H1 (cell line): Measurements from ENCODE around the gene ZNF277. TPM values are rescaled to one million over a fixed set of nuclear protein-coding genes. Genes with fewer than 3 reads are reported as not detected.

Source experiments
- CTCF ChIA-PET: fragments of 300-600 bp; sonication (Branson Sonifier 250); formaldehyde crosslinking; loops from one replicate; lab custom pipeline; 2021; ENCODE audit not compliant: partially characterized antibody; lab: Charles Lee
- POLR2A ChIA-PET: fragments of 300-600 bp; sonication (Branson Sonifier 250); formaldehyde crosslinking; loops from one replicate; lab custom pipeline; 2021; ENCODE audit warnings: inconsistent platforms; ENCODE audit not compliant: partially characterized antibody; lab: Charles Lee
- DNase-seq, 2 experiments: peaks; one replicate each; pipeline versions ENCODE4 v3.0.0 to v3.0.0-alpha.2; 2010 to 2022; ENCODE audit warnings: low spot score in 2 of 2, low read depth in 1 of 2, mixed read lengths in 1 of 2
- FAIRE-seq: peaks from 2 replicates; lab custom pipeline; 2011; peaks lifted over from hg19 to GRCh38; lab: Jason Lieb, UNC
- H2AFZ ChIP-seq: 2 replicates; pipeline ENCODE4 v1.8.1; 2012; ENCODE audit warnings: low read length, inconsistent platforms
- H2AK5ac ChIP-seq: 2 replicates; pipeline ENCODE4 v1.6.1; 2013; ENCODE audit warnings: low read depth, low read length
- H2BK120ac ChIP-seq: replicated peaks from 2 replicates; pipeline ENCODE3; 2013; ENCODE audit warnings: low read depth, low read length, inconsistent platforms
- H2BK12ac ChIP-seq: 2 replicates; pipeline ENCODE4 v1.6.1; 2013; ENCODE audit warnings: low read depth, low read length
- H2BK15ac ChIP-seq: 2 replicates; pipeline ENCODE4 v1.6.1; 2013; ENCODE audit warnings: low read length
- H2BK20ac ChIP-seq: 2 replicates; pipeline ENCODE4 v1.6.1; 2013; ENCODE audit warnings: low read length
- H2BK5ac ChIP-seq: 2 replicates; pipeline ENCODE4 v1.6.1; 2013; ENCODE audit warnings: low read depth, low read length
- H3K14ac ChIP-seq: 2 replicates; pipeline ENCODE4 v1.6.1; 2013; ENCODE audit warnings: inconsistent platforms; ENCODE audit not compliant: insufficient read length
- H3K18ac ChIP-seq: 2 replicates; pipeline ENCODE4 v1.6.1; 2013; ENCODE audit warnings: low read length; ENCODE audit errors: extremely low read depth
- H3K23ac ChIP-seq: 2 replicates; pipeline ENCODE4 v1.6.1; 2013; ENCODE audit warnings: inconsistent platforms; ENCODE audit not compliant: insufficient read length
- H3K23me2 ChIP-seq: 2 replicates; pipeline ENCODE4 v1.6.1; 2013; ENCODE audit warnings: low read depth, low read length
- H3K27ac ChIP-seq: 2 replicates; pipeline ENCODE4 v1.6.1; 2011; ENCODE audit warnings: low read depth, low read length, inconsistent platforms
- H3K27me3 ChIP-seq, 4 experiments: replicated peaks in 1 of 4; 1 replicate in 1 of 4; 2 replicates in 3 of 4; pipeline versions ENCODE4 v1.6.1 to v1.8.1; 2011 to 2013; ENCODE audit warnings: low read length in 3 of 4, mild to moderate bottlenecking in 3 of 4, inconsistent platforms in 2 of 4, mixed read lengths in 2 of 4, moderate library complexity in 1 of 4; ENCODE audit not compliant: control insufficient read depth in 3 of 4, insufficient read depth in 3 of 4; ENCODE audit errors: extremely low read depth in 1 of 4
- H3K36me3 ChIP-seq, 4 experiments: 2 replicates each; pipeline versions ENCODE4 v1.6.1 to v1.8.1; 2011 to 2013; ENCODE audit warnings: mild to moderate bottlenecking in 4 of 4, low read length in 3 of 4, moderate library complexity in 2 of 4, control low read depth in 1 of 4, inconsistent platforms in 1 of 4; ENCODE audit not compliant: insufficient read depth in 4 of 4, control insufficient read depth in 2 of 4
- H3K4ac ChIP-seq: replicated peaks from 2 replicates; pipeline ENCODE3; 2013; ENCODE audit warnings: low read length, low read depth, mixed read lengths, inconsistent platforms; ENCODE audit not compliant: insufficient read length
- H3K4me1 ChIP-seq, 4 experiments: replicated peaks in 1 of 4; 1 replicate in 1 of 4; 2 replicates in 3 of 4; pipeline versions ENCODE4 v1.6.1 to v1.8.1; 2011 to 2013; ENCODE audit warnings: low read length in 3 of 4, inconsistent platforms in 2 of 4, mixed read lengths in 1 of 4; ENCODE audit not compliant: insufficient read depth in 4 of 4, control insufficient read depth in 3 of 4
- H3K4me2 ChIP-seq, 2 experiments: 2 replicates each; pipeline versions ENCODE4 v1.6.1 to v1.8.1; 2011 to 2013; ENCODE audit warnings: low read depth in 2 of 2, low read length in 2 of 2, control low read depth in 1 of 2, inconsistent platforms in 1 of 2, mild to moderate bottlenecking in 1 of 2; ENCODE audit not compliant: insufficient read depth in 1 of 2
- H3K4me3 ChIP-seq, 4 experiments: fragments of 200-600, 300-600 bp in 1 of 4; sonication (generic), shearing (Covaris generic), sonication (Bioruptor Twin) in 1 of 4; 2 replicates each; pipeline versions ENCODE4 v1.5.1 to v1.8.1; 2011 to 2016; ENCODE audit warnings: low read length in 4 of 4, low read depth in 3 of 4, control low read depth in 2 of 4, inconsistent platforms in 2 of 4, mild to moderate bottlenecking in 2 of 4, mixed read lengths in 1 of 4, moderate library complexity in 1 of 4; ENCODE audit not compliant: insufficient read depth in 2 of 4; ENCODE audit errors: extremely low read depth in 1 of 4
- H3K56ac ChIP-seq: replicated peaks from 2 replicates; pipeline ENCODE3; 2013; ENCODE audit warnings: low read depth, mild to moderate bottlenecking, mixed read lengths, low read length, inconsistent platforms; ENCODE audit not compliant: insufficient read length
- H3K79me1 ChIP-seq: 2 replicates; pipeline ENCODE4 v1.6.1; 2013; ENCODE audit warnings: low read depth, low read length, control low read depth
- H3K79me2 ChIP-seq, 2 experiments: 2 replicates each; pipeline versions ENCODE4 v1.6.1 to v1.8.1; 2012 to 2013; ENCODE audit warnings: low read length in 2 of 2, mild to moderate bottlenecking in 2 of 2, inconsistent platforms in 1 of 2; ENCODE audit not compliant: insufficient read depth in 2 of 2, control insufficient read depth in 1 of 2
- H3K9ac ChIP-seq, 4 experiments: replicated peaks in 1 of 4; 1 replicate in 1 of 4; 2 replicates in 3 of 4; pipeline versions ENCODE4 v1.6.1 to v1.8.1; 2011 to 2013; ENCODE audit warnings: low read depth in 3 of 4, low read length in 3 of 4, control low read depth in 2 of 4, mild to moderate bottlenecking in 2 of 4, moderate library complexity in 2 of 4, inconsistent platforms in 1 of 4; ENCODE audit errors: extremely low read depth in 1 of 4
- H3K9me3 ChIP-seq, 2 experiments: 2 replicates each; pipeline versions ENCODE4 v1.6.1 to v1.8.1; 2012 to 2013; ENCODE audit warnings: mild to moderate bottlenecking in 2 of 2, moderate library complexity in 2 of 2, control low read depth in 1 of 2, inconsistent platforms in 1 of 2, low read depth in 1 of 2, low read length in 1 of 2, mixed read lengths in 1 of 2; ENCODE audit not compliant: insufficient read depth in 2 of 2
- H4K20me1 ChIP-seq, 2 experiments: replicated peaks in 1 of 2; 2 replicates each; pipeline versions ENCODE3 to v1.8.1; 2011 to 2013; ENCODE audit warnings: inconsistent platforms in 2 of 2, low read length in 2 of 2, mild to moderate bottlenecking in 1 of 2; ENCODE audit not compliant: insufficient read depth in 2 of 2, control insufficient read depth in 1 of 2
- H4K5ac ChIP-seq: 2 replicates; pipeline ENCODE4 v1.6.1; 2013; ENCODE audit warnings: low read length, low read depth, mixed read lengths, inconsistent platforms; ENCODE audit not compliant: insufficient read length
- H4K8ac ChIP-seq: 2 replicates; pipeline ENCODE4 v1.8.0; 2013; ENCODE audit warnings: mild to moderate bottlenecking, moderate library complexity, low read length, inconsistent platforms; ENCODE audit not compliant: insufficient read depth; ENCODE audit errors: extremely low read depth
- H4K91ac ChIP-seq: replicated peaks from 2 replicates; pipeline ENCODE3; 2013; ENCODE audit warnings: low read length, mixed read lengths, inconsistent platforms; ENCODE audit not compliant: insufficient read length
- CHD1 ChIP-seq: IDR thresholded peaks from 2 replicates; pipeline ENCODE4 v1.6.1; 2012; ENCODE audit warnings: low read depth, low read length, improper control_type of control experiment
- EGR1 ChIP-seq: IDR thresholded peaks from 2 replicates; pipeline ENCODE4 v1.6.1; 2011; ENCODE audit warnings: low read depth, low read length, borderline replicate concordance
- EZH2 ChIP-seq: fragments of 200-600 bp; sonication (generic); IDR thresholded peaks from 2 replicates; pipeline ENCODE4 v1.7.1; 2012; ENCODE audit warnings: low read depth, mild to moderate bottlenecking, moderate library complexity, low read length, inconsistent platforms; ENCODE audit not compliant: severe bottlenecking
- FOSL1 ChIP-seq: IDR thresholded peaks from 2 replicates; pipeline ENCODE4 v1.6.1; 2011; ENCODE audit warnings: mild to moderate bottlenecking, low read depth, low read length, moderate library complexity; ENCODE audit not compliant: insufficient read depth
- GABPA ChIP-seq: IDR thresholded peaks from 2 replicates; pipeline ENCODE4 v1.6.1; 2011; ENCODE audit warnings: mild to moderate bottlenecking, low read length, moderate library complexity, borderline replicate concordance; ENCODE audit not compliant: insufficient read depth
- KDM4A ChIP-seq: IDR thresholded peaks from one replicate; pipeline ENCODE4 v1.7.1; 2012; ENCODE audit warnings: low read depth, mild to moderate bottlenecking, moderate library complexity, low read length, inconsistent platforms; ENCODE audit not compliant: severe bottlenecking
- NRF1 ChIP-seq: IDR thresholded peaks from 2 replicates; pipeline ENCODE4 v1.6.1; 2011; ENCODE audit warnings: mild to moderate bottlenecking, low read depth, low read length, improper control_type of control experiment
- RNF2 ChIP-seq: fragments of 200-900, 300-1000 bp; sonication (generic); IDR thresholded peaks from 2 replicates; pipeline ENCODE4 v1.7.1; 2016; ENCODE audit warnings: borderline replicate concordance, low read depth, mild to moderate bottlenecking, antibody characterized with exemption, low read length; ENCODE audit not compliant: poor library complexity, severe bottlenecking; ENCODE audit errors: missing control alignments
- RXRA ChIP-seq: IDR thresholded peaks from 2 replicates; pipeline ENCODE4 v1.6.1; 2011; ENCODE audit warnings: low read depth, mild to moderate bottlenecking, low read length, moderate library complexity; ENCODE audit not compliant: insufficient read depth
- SIRT6 ChIP-seq: IDR thresholded peaks from one replicate; pipeline ENCODE4 v1.7.1; 2012; ENCODE audit warnings: low read length, inconsistent platforms
- SP4 ChIP-seq: IDR thresholded peaks from 2 replicates; pipeline ENCODE4 v1.6.1; 2012; ENCODE audit warnings: low read length, inconsistent platforms
- TAF1 ChIP-seq: IDR thresholded peaks from 2 replicates; pipeline ENCODE4 v1.6.1; 2011; ENCODE audit warnings: mild to moderate bottlenecking, low read depth, low read length
- TCF12 ChIP-seq: IDR thresholded peaks from 2 replicates; pipeline ENCODE4 v1.6.1; 2011; ENCODE audit warnings: low read depth, mild to moderate bottlenecking, low read length
- YY1 ChIP-seq: IDR thresholded peaks from 2 replicates; pipeline ENCODE4 v1.6.1; 2011; ENCODE audit warnings: low read depth, mild to moderate bottlenecking, low read length
- WGBS, 2 experiments: shearing (Covaris generic) in 1 of 2; methylation state at CpG; one replicate each; pipeline versions ENCODE4 v1.1.6 to v1.1.7; 2013 to 2015; ENCODE audit warnings: low lambda C conversion rate in 2 of 2, mixed read lengths in 2 of 2, inconsistent platforms in 1 of 2, low coverage in 1 of 2, missing lambda C conversion rate in 1 of 2; ENCODE audit not compliant: insufficient replicate concordance in 2 of 2, insufficient coverage in 1 of 2, insufficient read length in 1 of 2; ENCODE audit errors: extremely low coverage in 1 of 2, missing lambda C conversion rate in 1 of 2; 5-methylcytosine and 5-hydroxymethylcytosine counted together
- polyA plus RNA-seq, 7 experiments: library from polyadenylated mRNA; depleted of rRNA in 3 of 7; stranded (reverse) in 5 of 7; unstranded in 2 of 7; fragments of >200 nt in 5 of 7; fragments of 200-250 nt in 2 of 7; gene quantifications; 1 replicate in 5 of 7; 2 replicates in 1 of 7; 4 replicates in 1 of 7; pipeline versions ENCODE4 v1.2.1 to v1.2.3, GENCODE V29; 2011 to 2013; ENCODE audit warnings: missing spikeins in 2 of 7, mixed read lengths in 2 of 7
- total RNA-seq: library from RNA; stranded (reverse); fragmentation: NEBNext Ultra II Directional; extraction: Animal tissue kit (Norgen Biotek cat#: 25700); gene quantifications from 2 replicates; pipeline ENCODE4 v1.2.1, GENCODE V29; 2021

ZNF277 gene
- total and polyA plus RNA-seq, 2 of the 8 experiments (the other 6 are each of a cell fraction or from before 2014, with no cell fraction given), result 5.1 to 21.7 TPM

GRCh38 chr7:112370436-112370835 lies 163.9 kb downstream of the ZNF277 start:
- Histone ChIP-seq H2BK5ac (no peak overlapping the region), H4K20me1 (peaks cover 0 to 2% of the 10 kb centered on the region in 2 experiments), H3K23ac (no peak overlapping the region), H2BK12ac (no peak overlapping the region), H3K79me2 (no peaks in the 10 kb centered on the region), H3K79me1 (no peaks in the 10 kb centered on the region), H3K4ac (no peak overlapping the region), H3K9me3 (no peaks in the 10 kb centered on the region), H3K23me2 (no peaks in the 10 kb centered on the region; the same call in 1 of the 2 replicates), H3K18ac (no peak overlapping the region), H2AFZ (no peak overlapping the region), H3K27me3 (no peaks in the 10 kb centered on the region), H3K56ac (no peak overlapping the region), H3K9ac (no peak overlapping the region), H3K4me3 (no peak overlapping the region), H3K4me1 (peaks cover 0 to 6% (median 0%) of the 10 kb centered on the region in 4 experiments; a peak in 1 of 7 replicates), H2AK5ac (no peak overlapping the region), H2BK20ac (no peak overlapping the region), H3K27ac (no peak overlapping the region), H3K36me3 (no peaks in the 10 kb centered on the region), H4K91ac (no peak overlapping the region), H3K14ac (no peak overlapping the region), H2BK120ac (no peak overlapping the region), H4K8ac (no peak overlapping the region), H4K5ac (no peak overlapping the region), H3K4me2 (no peak overlapping the region), H2BK15ac (no peak overlapping the region)
- FAIRE-seq (no peak), DNase-seq (no peak)
- ChIA-PET CTCF (interaction anchor here (1.1 to 2.2 kb wide), 6 partner anchors 10 to 607 kb away, joined by 3 to 9 read pairs (median 3); no protein-coding TSS in a partner anchor), POLR2A (no interaction called here)
- 80% methylated on average over 2 of the region's 2 CpGs; no CpG with 5 or more reads in 1 of the 2 experiments for WGBS, 2 experiments
- TF ChIP-seq TAF1, result no peak
- TF ChIP-seq FOSL1, result no peak
- no peak for TF ChIP-seq RXRA
- TF ChIP-seq SP4, result no peak
- TF ChIP-seq CHD1, result no peak
- TF ChIP-seq EGR1, result no peak
- no peak for TF ChIP-seq YY1
- no peak for TF ChIP-seq RNF2
- no peak for TF ChIP-seq GABPA
- TF ChIP-seq NRF1, result no peak
- TF ChIP-seq SIRT6, result no peak
- TF ChIP-seq KDM4A, result no peak
- TF ChIP-seq EZH2, result no peak
- TF ChIP-seq TCF12, result no peak
